GM18511 (cell line): ENCODE results near the gene CCDC160.

Source experiments
- ATAC-seq: cut with Tn5 transposase; IDR thresholded peaks from one replicate; pipeline ENCODE4 v1.9.1; 2021; ENCODE audit warnings: mild to moderate bottlenecking, moderate library complexity; ENCODE audit not compliant: unreplicated experiment

CCDC160 gene

DNA sequence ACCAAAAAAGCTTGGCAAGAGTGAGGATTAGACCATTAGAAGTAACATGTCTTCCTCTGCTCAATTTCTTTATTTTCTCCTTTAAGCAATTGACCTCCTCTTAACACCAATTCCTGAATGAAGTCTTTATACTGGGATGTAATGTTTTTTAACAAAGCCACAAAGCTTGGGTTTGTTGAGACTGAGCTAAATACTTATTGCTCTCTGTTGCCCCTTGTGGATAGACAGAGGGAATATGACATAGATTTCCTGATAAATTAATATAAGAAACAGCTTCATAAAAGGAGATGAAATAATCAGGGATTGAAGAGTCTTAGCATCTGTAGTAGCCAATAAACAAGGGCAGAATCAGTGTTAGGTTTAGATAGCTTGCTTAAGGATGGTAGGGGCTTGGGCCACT is 57.6 kb downstream of the CCDC160 start:
- ATAC-seq: no peak
